ENCODE data around the gene NR3C2. TPM values are rescaled to one million over a fixed set of nuclear protein-coding genes. Genes with fewer than 3 reads are reported as not detected.

NR3C2 gene
- total RNA-seq, 1 donor from 2014 or later, result 2.7 TPM

- peaks cover 14% of the 10 kb centered on the region for H3K9me3 Mint-ChIP-seq (ENCODE audit: low read depth)
- no peak for DNase-seq (ENCODE audit: low spot score, unreplicated experiment)
- H3K27me3 Mint-ChIP-seq, result no peaks in the 10 kb centered on the region
- H3K4me3 Mint-ChIP-seq (ENCODE audit: low read depth), result no peak overlapping the region
- no peak overlapping the region for H3K27ac Mint-ChIP-seq
- no peaks in the 10 kb centered on the region for H3K4me1 Mint-ChIP-seq (ENCODE audit: low read depth)
- peaks cover 6% of the 10 kb centered on the region for H3K36me3 Mint-ChIP-seq (ENCODE audit: insufficient read depth)
- no peak for TF ChIP-seq CTCF (IDR thresholded peaks at IDR 0.05; ENCODE audit: unreplicated experiment)
These were observed 145.7 kb downstream of the NR3C2 start for GRCh38 chr4:148296498-148296897.

- Mint-ChIP-seq H3K27ac (no peak overlapping the region), H3K4me3 (ENCODE audit: low read depth) (no peak overlapping the region), H3K36me3 (ENCODE audit: insufficient read depth) (peaks cover 4% of the 10 kb centered on the region), H3K4me1 (ENCODE audit: low read depth) (no peaks in the 10 kb centered on the region), H3K9me3 (ENCODE audit: low read depth) (peaks cover 11% of the 10 kb centered on the region), H3K27me3 (no peaks in the 10 kb centered on the region)
- no peak for DNase-seq (ENCODE audit: low spot score, unreplicated experiment)
- TF ChIP-seq CTCF (IDR thresholded peaks at IDR 0.05; ENCODE audit: unreplicated experiment), result no peak
These were observed 146.6 kb downstream of the NR3C2 start for GRCh38 chr4:148295642-148296041.

- Mint-ChIP-seq H3K4me1 (ENCODE audit: low read depth) (no peaks in the 10 kb centered on the region), H3K4me3 (ENCODE audit: low read depth) (no peak overlapping the region), H3K36me3 (ENCODE audit: insufficient read depth) (peaks cover 2% of the 10 kb centered on the region), H3K27ac (no peak overlapping the region), H3K27me3 (no peaks in the 10 kb centered on the region), H3K9me3 (ENCODE audit: low read depth) (peaks cover 10% of the 10 kb centered on the region)
- no peak for TF ChIP-seq CTCF (IDR thresholded peaks at IDR 0.05; ENCODE audit: unreplicated experiment)
- DNase-seq (ENCODE audit: low spot score, unreplicated experiment), result no peak
These were observed 148.6 kb downstream of the NR3C2 start for GRCh38 chr4:148293571-148293970.

- DNase-seq (ENCODE audit: low spot score, unreplicated experiment), result no peak
- H3K9me3 Mint-ChIP-seq (ENCODE audit: low read depth), result peaks cover 4% of the 10 kb centered on the region
- no peaks in the 10 kb centered on the region for H3K27me3 Mint-ChIP-seq
- H3K36me3 Mint-ChIP-seq (ENCODE audit: insufficient read depth), result no peaks in the 10 kb centered on the region
- H3K4me1 Mint-ChIP-seq (ENCODE audit: low read depth), result no peaks in the 10 kb centered on the region
- no peak overlapping the region for H3K4me3 Mint-ChIP-seq (ENCODE audit: low read depth)
- no peak for TF ChIP-seq CTCF (IDR thresholded peaks at IDR 0.05; ENCODE audit: unreplicated experiment)
- no peak overlapping the region for H3K27ac Mint-ChIP-seq
These were observed 149.5 kb downstream of the NR3C2 start for GRCh38 chr4:148292686-148293085.

GRCh38 chr4:148289740-148290139 lies 152.5 kb downstream of the NR3C2 start:
- Mint-ChIP-seq H3K9me3 (ENCODE audit: low read depth) (no peaks in the 10 kb centered on the region), H3K36me3 (ENCODE audit: insufficient read depth) (no peaks in the 10 kb centered on the region), H3K27ac (no peak overlapping the region), H3K27me3 (no peaks in the 10 kb centered on the region), H3K4me1 (ENCODE audit: low read depth) (no peaks in the 10 kb centered on the region), H3K4me3 (ENCODE audit: low read depth) (no peak overlapping the region)
- TF ChIP-seq CTCF (IDR thresholded peaks at IDR 0.05; ENCODE audit: unreplicated experiment), result no peak
- DNase-seq (ENCODE audit: low spot score, unreplicated experiment), result no peak
